Endothelial cell of umbilical vein (primary cell): ENCODE measurements around the gene ITSN1. TPM values are rescaled to one million over a fixed set of nuclear protein-coding genes. Genes with fewer than 3 reads are reported as not detected.

Source experiments
- BruUV-seq: library from RNA; stranded (reverse); fragments of 400-500 nt; replicated peaks from 2 replicates; lab custom pipeline; 2021; lab: Mats Ljungman, UMichigan
- CTCF ChIA-PET: fragments of 300-600, 350-600 bp; sonication (Branson Sonifier 250); formaldehyde crosslinking; loops from one replicate; lab custom pipeline; 2021; ENCODE audit warnings: antibody characterized with exemption, inconsistent platforms; lab: Charles Lee
- POLR2A ChIA-PET: fragments of 300-600, 350-600 bp; sonication (Branson Sonifier 250); formaldehyde crosslinking; loops from one replicate; lab custom pipeline; 2021; ENCODE audit warnings: antibody characterized with exemption, inconsistent platforms; lab: Charles Lee
- DNase-seq: peaks from one replicate; pipeline ENCODE4 v3.0.0-alpha.2; 2011; ENCODE audit warnings: low read depth, low spot score
- FAIRE-seq: peaks from 2 replicates; lab custom pipeline; 2011; peaks lifted over from hg19 to GRCh38; lab: Jason Lieb, UNC
- H2AFZ ChIP-seq: 2 replicates; pipeline ENCODE4 v1.6.0; 2012; ENCODE audit warnings: low read depth, low read length, control low read depth, inconsistent platforms
- H3K27ac ChIP-seq: 2 replicates; pipeline ENCODE4 v1.5.1; 2011; ENCODE audit warnings: low read depth, mild to moderate bottlenecking, control low read depth, low read length, moderate library complexity; ENCODE audit not compliant: insufficient read depth
- H3K27me3 ChIP-seq, 2 experiments: 2 replicates each; pipeline versions ENCODE4 v1.6.0 to v1.6.1; 2011; ENCODE audit warnings: low read length in 2 of 2, mixed read lengths in 1 of 2; ENCODE audit not compliant: control insufficient read depth in 2 of 2, insufficient read depth in 2 of 2
- H3K36me3 ChIP-seq, 2 experiments: 2 replicates in 1 of 2; 3 replicates in 1 of 2; pipeline ENCODE4 v1.5.1; 2011; ENCODE audit warnings: low read length in 2 of 2, mild to moderate bottlenecking in 1 of 2, moderate library complexity in 1 of 2; ENCODE audit not compliant: control insufficient read depth in 2 of 2, insufficient read depth in 2 of 2; ENCODE audit errors: extremely low read depth in 1 of 2
- H3K4me1 ChIP-seq: 3 replicates; pipeline ENCODE4 v1.5.1; 2011; ENCODE audit warnings: mild to moderate bottlenecking, low read length; ENCODE audit not compliant: control insufficient read depth, insufficient read depth; ENCODE audit errors: extremely low read depth
- H3K4me2 ChIP-seq: 2 replicates; pipeline ENCODE4 v1.6.1; 2011; ENCODE audit warnings: low read length, control low read depth, mixed read lengths; ENCODE audit not compliant: insufficient read depth
- H3K4me3 ChIP-seq, 3 experiments: fragments of 200-600 bp in 1 of 3; sonication (generic), shearing (Covaris generic) in 1 of 3; replicated peaks in 1 of 3; 2 replicates each; pipeline ENCODE4 v1.5.1; 2011 to 2016; ENCODE audit warnings: control low read depth in 3 of 3, low read length in 3 of 3, mild to moderate bottlenecking in 2 of 3, inconsistent platforms in 1 of 3, low read depth in 1 of 3, moderate library complexity in 1 of 3; ENCODE audit not compliant: insufficient read depth in 1 of 3
- H3K79me2 ChIP-seq: 2 replicates; pipeline ENCODE4 v1.6.0; 2012; ENCODE audit warnings: low read length, inconsistent platforms; ENCODE audit not compliant: control insufficient read depth, insufficient read depth
- H3K9ac ChIP-seq: replicated peaks from 2 replicates; pipeline ENCODE3; 2011; ENCODE audit warnings: low read length, control low read depth; ENCODE audit not compliant: insufficient read depth; ENCODE audit errors: extremely low read depth
- H3K9me1 ChIP-seq: replicated peaks from 3 replicates; pipeline ENCODE4 v1.6.0; 2011; ENCODE audit warnings: mild to moderate bottlenecking, low read length; ENCODE audit not compliant: control insufficient read depth, insufficient read depth; ENCODE audit errors: extremely low read depth
- H3K9me3 ChIP-seq: replicated peaks from 2 replicates; pipeline ENCODE4 v1.5.1; 2012; ENCODE audit warnings: low read length, inconsistent platforms; ENCODE audit not compliant: control insufficient read depth, insufficient read depth
- H4K20me1 ChIP-seq: replicated peaks from 2 replicates; pipeline ENCODE3; 2011; ENCODE audit warnings: mild to moderate bottlenecking, low read length; ENCODE audit not compliant: control insufficient read depth, insufficient read depth; ENCODE audit errors: extremely low read depth
- CTCF ChIP-seq, 2 donors: IDR thresholded peaks; 1 replicate in 1 of 2; 2 replicates in 1 of 2; pipeline ENCODE4 v1.5.1; 2011; ENCODE audit warnings: low read length in 2 of 2, mild to moderate bottlenecking in 2 of 2, moderate library complexity in 2 of 2, control low read depth in 1 of 2, inconsistent platforms in 1 of 2, low read depth in 1 of 2; ENCODE audit not compliant: insufficient read depth in 1 of 2; ENCODE audit errors: extremely low read depth in 1 of 2
- FOS ChIP-seq: IDR thresholded peaks from 2 replicates; pipeline ENCODE4 v1.6.1; 2011; ENCODE audit warnings: mild to moderate bottlenecking, low read length, moderate library complexity, borderline replicate concordance; ENCODE audit not compliant: insufficient read depth
- GATA2 ChIP-seq: IDR thresholded peaks from 2 replicates; pipeline ENCODE4 v1.7.0; 2011; ENCODE audit warnings: low read depth, mild to moderate bottlenecking, moderate library complexity, mixed read lengths, low read length; ENCODE audit not compliant: insufficient read length, insufficient read depth
- MAX ChIP-seq: IDR thresholded peaks from 2 replicates; pipeline ENCODE4 v1.6.1; 2011; ENCODE audit not compliant: insufficient read depth, insufficient read length
- MYC ChIP-seq: IDR thresholded peaks from one replicate; pipeline ENCODE4 v1.6.1; 2011; ENCODE audit warnings: mild to moderate bottlenecking, low read depth, low read length
- POLR2A ChIP-seq: IDR thresholded peaks from 2 replicates; pipeline ENCODE4 v1.6.1; 2012; ENCODE audit warnings: low read depth, mild to moderate bottlenecking, control low read depth, low read length
- POLR2AphosphoS5 ChIP-seq: IDR thresholded peaks from 2 replicates; pipeline ENCODE4 v1.6.1; 2012; ENCODE audit warnings: low read depth, mild to moderate bottlenecking, control low read depth, low read length, moderate library complexity; ENCODE audit not compliant: insufficient read depth
- dilution Hi-C: fragments of 300-500 bp; cut with MboI; formaldehyde crosslinking; loops from one replicate; pipeline ENCODE4 v1.15.0; 2019; ENCODE audit warnings: low sequenced_read_pairs; ENCODE audit not compliant: extremely low pct_ligation_motif_present
- intact Hi-C: fragments of 100-400 bp; cut with micrococcal nuclease; formaldehyde crosslinking; loops from one replicate; pipeline ENCODE4 v1.10.0; 2022
- polyA plus RNA-seq, 4 experiments: library from polyadenylated mRNA; depleted of rRNA in 3 of 4; stranded (reverse) in 3 of 4; unstranded in 1 of 4; fragments of >200 nt; gene quantifications; 2 replicates each; pipeline versions ENCODE4 v1.2.1 to v1.2.3, GENCODE V29; 2011 to 2012; ENCODE audit warnings: missing spikeins in 1 of 4
- total RNA-seq: library from RNA; stranded (reverse); gene quantifications from 2 replicates; pipeline ENCODE4 v1.2.3, GENCODE V29; 2021

ITSN1 gene
- total and polyA plus RNA-seq, 2 donors (not counting 3 experiments of a cell fraction or from before 2014, with no cell fraction given): 72.2 to 86.8 TPM

- intact Hi-C loops: no loop called here
- Histone ChIP-seq H3K27ac (no peak overlapping the region), H3K4me3 (no peak overlapping the region), H3K36me3 (no peaks in the 10 kb centered on the region), H3K27me3 (no peaks in the 10 kb centered on the region), H2AFZ (no peak overlapping the region), H3K4me2 (no peak overlapping the region), H3K9me1 (no peaks in the 10 kb centered on the region), H3K9me3 (no peaks in the 10 kb centered on the region), H3K4me1 (no peaks in the 10 kb centered on the region), H4K20me1 (no peaks in the 10 kb centered on the region), H3K9ac (no peak overlapping the region), H3K79me2 (no peaks in the 10 kb centered on the region)
- dilution Hi-C loops: no loop called here
- no TSS peak for BruUV-seq
- POLR2A ChIA-PET: no interaction called here
- DNase-seq: no peak
- CTCF ChIA-PET: interaction anchor here (2.2 to 4.1 kb wide), 2 partner anchors 16 kb away, joined by 12 to 15 read pairs; no protein-coding TSS in a partner anchor
- TF ChIP-seq MAX (no peak), FOS (no peak), GATA2 (no peak), MYC (no peak), POLR2A (no peak), CTCF (IDR thresholded peaks at IDR 0.05; ENCODE audit: extremely low read depth in 1 of 2, insufficient read depth in 1 of 2, low read depth in 1 of 2, low read length in 2 of 2) (no peak), POLR2AphosphoS5 (no peak)
- FAIRE-seq: no peak
These were observed 298.0 kb downstream of the ITSN1 start for GRCh38 chr21:33940164-33940880.
